Endometrium (tissue), 2 donors: ENCODE measurements around the gene CIITA.
"Not testable (repeated sequence)": the region's sequence is repeated elsewhere in the genome, so short reads cannot be mapped to it uniquely, and the experiment has no call there.

Experiments used
- FAIRE-seq: peaks from 2 replicates; lab custom pipeline; 2012; peaks lifted over from hg19 to GRCh38; lab: Jason Lieb, UNC
- donor health status: control.
- donor health status: control.

CIITA gene

DNA sequence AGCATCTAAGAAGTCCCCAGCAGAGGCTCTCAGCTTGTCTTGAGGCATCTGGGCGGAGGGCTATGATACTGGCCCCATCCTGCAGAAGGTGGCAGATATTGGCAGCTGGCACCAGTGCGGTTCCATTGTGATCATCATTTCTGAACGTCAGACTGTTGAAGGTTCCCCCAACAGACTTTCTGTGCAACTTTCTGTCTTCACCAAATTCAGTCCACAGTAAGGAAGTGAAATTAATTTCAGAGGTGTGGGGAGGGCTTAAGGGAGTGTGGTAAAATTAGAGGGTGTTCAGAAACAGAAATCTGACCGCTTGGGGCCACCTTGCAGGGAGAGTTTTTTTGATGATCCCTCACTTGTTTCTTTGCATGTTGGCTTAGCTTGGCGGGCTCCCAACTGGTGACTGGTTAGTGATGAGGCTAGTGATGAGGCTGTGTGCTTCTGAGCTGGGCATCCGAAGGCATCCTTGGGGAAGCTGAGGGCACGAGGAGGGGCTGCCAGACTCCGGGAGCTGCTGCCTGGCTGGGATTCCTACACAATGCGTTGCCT, at the start of gene CIITA:
Gene CIITA (plus strand): TSS at position 404 of the 543 bp plus-strand sequence. CDS start 129 bp downstream, at position 533.
- FAIRE-seq, result no peak

- FAIRE-seq, result no peak
Measured at GRCh38 chr16:10827691-10828341, 49.2 kb upstream of the CIITA start.

DNA sequence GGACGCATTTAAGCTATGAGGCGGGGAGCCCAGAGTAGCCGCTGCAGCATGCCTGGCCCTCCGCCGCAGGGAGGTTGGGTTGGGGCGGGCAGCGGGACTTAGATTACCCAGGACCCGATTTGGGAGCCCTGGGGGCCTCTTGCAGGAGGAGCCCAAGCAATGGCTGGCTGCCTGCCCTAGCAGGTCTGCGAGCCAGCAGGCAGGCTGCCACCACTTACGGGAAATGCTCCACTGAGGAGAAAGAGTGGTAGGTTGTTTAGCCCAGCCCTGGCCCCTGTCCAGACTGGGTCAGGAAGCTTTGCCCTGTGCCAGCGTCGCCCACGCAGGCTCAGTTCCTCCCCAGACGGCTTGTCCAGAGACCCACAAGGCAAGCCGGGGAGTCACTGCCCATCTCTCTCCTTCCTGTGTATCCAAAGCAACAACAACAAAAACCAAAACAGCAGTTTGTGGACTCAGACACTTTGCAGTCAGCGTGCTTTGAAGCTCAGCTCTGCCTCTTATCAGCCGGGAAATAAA, 48.1 kb upstream of the CIITA start:
- no peak for FAIRE-seq

DNA sequence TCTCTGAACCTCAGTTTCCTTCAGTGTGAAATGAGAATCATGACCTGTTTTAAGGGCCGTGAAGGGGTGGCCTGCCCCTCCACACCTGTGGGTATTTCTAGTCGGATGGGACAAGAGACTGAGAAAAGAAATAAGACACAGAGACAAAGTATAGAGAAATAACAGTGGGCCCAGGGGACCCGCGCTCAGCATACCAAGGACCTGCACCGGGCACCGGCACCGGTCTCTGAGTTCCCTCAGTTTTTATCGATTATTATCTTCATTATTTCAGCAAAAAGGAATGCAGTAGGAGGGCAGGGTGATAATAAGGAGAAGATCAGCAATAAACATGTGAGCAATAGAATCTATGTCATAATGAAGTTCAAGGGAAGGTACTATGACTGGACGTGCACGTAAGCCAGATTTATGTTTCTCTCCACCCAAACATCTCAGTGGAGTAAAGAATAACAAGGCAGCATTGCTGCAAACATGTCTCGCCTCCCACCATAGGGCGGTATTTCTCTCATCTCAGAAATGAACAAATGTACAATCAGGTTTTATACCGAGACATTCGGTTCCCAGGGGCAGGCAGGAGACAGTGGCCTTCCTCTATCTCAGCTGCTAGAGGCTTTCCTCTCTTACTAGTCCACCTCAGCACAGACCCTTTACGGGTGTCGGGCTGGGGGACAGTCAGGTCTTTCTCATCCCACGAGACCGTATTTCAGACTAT, 47.5 kb upstream of the CIITA start:
- not testable (repeated sequence) for FAIRE-seq

DNA sequence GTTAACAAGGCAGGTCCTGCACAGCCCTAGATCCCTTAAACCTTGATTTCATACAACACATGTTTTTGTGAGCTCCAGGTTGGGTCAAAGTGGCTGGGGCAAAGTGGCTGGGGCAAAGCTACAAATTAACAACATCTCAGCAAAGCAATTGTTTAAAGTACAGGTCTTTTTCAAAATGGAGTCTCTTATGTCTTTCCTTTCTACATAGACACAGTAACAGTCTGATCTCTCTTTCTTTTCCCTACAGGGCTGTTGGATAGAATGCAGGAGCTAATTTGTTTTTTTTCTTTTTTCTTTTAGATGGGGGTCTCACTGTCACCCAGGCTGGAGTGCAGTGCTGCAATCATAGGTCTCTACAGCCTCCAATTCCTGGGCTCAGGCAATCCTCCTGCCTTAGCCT, 46.8 kb upstream of the CIITA start:
- FAIRE-seq, result not testable (repeated sequence)

GRCh38 chr16:10831894-10832886, 44.8 kb upstream of the CIITA start:
- no peak for FAIRE-seq

- no peak for FAIRE-seq
Measured at GRCh38 chr16:10833271-10833670, 43.7 kb upstream of the CIITA start.

DNA sequence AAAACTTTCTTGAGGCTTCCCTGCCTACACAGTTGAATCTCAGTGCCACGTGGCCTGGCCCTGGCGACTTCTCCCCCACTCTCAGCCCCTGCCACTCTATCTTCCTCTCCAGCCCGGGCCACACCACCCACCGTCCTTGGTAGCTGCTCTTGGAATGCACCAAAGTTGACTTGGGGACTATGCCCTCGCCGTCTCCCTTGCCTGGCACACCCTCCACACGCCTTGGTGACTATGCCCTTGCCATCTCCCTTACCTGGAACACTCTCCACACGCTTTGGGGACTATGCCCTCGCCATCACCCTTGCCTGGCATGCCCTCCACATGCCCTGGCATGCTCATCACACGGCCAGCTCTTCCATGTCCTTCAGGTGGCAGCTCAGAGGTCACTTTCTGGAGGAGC, 42.9 kb upstream of the CIITA start:
- no peak for FAIRE-seq

DNA sequence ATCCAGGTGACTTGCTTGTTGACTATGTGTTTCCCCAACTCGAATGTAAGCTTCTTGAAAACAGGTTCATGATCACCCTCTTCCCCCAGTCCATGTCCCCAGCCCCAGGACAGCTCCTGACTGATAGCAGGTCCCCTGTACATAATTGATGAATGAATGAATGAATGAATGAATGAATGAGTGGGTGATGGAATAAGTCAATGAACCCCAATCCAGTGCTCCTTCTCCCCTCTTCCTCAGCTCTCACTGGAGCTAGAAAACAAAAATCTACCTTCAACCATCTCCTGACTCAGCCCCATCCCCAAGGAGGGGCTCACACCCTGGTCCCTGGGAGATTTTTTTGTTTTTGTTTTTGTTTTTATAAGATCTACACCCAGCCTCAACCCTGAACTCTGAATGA, 42.2 kb upstream of the CIITA start:
- FAIRE-seq, result no peak

GRCh38 chr16:10835281-10835931, 41.6 kb upstream of the CIITA start:
- no peak for FAIRE-seq

GRCh38 chr16:10836174-10836853, 40.7 kb upstream of the CIITA start:
- no peak for FAIRE-seq

GRCh38 chr16:10838621-10839278, 38.3 kb upstream of the CIITA start:
- no peak for FAIRE-seq

GRCh38 chr16:10839279-10839666, 37.7 kb upstream of the CIITA start:
- no peak for FAIRE-seq

- no peak for FAIRE-seq
Measured at GRCh38 chr16:10840703-10841102, 36.3 kb upstream of the CIITA start.

DNA sequence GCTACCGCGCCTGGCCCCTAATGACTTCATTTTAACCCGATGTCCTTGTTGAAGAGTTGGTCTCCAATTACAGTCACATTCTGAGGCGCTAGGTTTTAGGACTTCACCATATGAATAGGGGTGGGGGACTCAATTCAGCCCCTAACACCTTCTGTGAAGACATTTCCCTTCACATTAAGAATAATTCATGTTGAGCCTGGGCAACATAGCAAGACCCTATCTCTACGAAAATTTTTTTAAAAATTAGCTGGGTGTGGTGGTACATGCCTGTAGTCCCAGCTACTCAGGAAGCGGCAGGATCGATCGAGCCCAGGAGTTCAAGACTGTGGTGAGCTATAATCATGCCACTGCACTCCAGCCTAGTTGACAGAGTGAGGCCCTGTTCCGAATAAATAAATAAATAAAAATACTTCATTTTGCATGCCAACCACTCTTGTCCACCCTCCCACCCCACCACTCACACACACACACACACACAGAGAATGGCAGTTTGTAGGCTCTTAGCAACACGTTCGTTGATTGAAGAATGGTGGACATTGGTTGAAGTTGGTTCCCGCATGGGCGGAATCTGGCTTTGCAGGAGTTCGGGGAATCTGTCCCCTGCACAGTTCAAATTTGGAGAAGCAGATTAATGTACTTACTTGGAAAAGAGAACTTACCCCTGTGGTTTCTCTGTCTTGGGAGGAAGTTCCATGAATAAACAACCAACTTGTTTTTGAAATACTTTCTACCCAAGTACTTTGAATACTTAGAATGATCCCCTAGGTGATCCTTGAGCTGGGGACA, 30.6 kb upstream of the CIITA start:
- no peak for FAIRE-seq

- FAIRE-seq, result no peak
Measured at GRCh38 chr16:10847176-10847575, 29.8 kb upstream of the CIITA start.

GRCh38 chr16:10849736-10850477, 27.1 kb upstream of the CIITA start:
- no peak for FAIRE-seq

GRCh38 chr16:10850478-10850850, 26.5 kb upstream of the CIITA start:
- no peak for FAIRE-seq

- no peak for FAIRE-seq
Measured at GRCh38 chr16:10851512-10851911, 25.5 kb upstream of the CIITA start.
